ENCODE measurements around the gene FGFBP2.

Gene FGFBP2

GRCh38 chr4:15914736-15915135 is 48.2 kb downstream of the FGFBP2 start:
- TF ChIP-seq, protein P1, sequence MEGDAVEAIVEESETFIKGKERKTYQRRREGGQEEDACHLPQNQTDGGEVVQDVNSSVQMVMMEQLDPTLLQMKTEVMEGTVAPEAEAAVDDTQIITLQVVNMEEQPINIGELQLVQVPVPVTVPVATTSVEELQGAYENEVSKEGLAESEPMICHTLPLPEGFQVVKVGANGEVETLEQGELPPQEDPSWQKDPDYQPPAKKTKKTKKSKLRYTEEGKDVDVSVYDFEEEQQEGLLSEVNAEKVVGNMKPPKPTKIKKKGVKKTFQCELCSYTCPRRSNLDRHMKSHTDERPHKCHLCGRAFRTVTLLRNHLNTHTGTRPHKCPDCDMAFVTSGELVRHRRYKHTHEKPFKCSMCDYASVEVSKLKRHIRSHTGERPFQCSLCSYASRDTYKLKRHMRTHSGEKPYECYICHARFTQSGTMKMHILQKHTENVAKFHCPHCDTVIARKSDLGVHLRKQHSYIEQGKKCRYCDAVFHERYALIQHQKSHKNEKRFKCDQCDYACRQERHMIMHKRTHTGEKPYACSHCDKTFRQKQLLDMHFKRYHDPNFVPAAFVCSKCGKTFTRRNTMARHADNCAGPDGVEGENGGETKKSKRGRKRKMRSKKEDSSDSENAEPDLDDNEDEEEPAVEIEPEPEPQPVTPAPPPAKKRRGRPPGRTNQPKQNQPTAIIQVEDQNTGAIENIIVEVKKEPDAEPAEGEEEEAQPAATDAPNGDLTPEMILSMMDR (IDR thresholded peaks at IDR 0.05; ENCODE audit: extremely low read depth, insufficient read depth, missing control alignments), result no peak
- DNase-seq (ENCODE audit: low spot score), result no peak
- in situ Hi-C loops (cut with MboI; ENCODE audit: low pct_unique_long_range_greater_than_20kb, low sequenced_read_pairs, unreplicated experiment), result no loop called here

DNA sequence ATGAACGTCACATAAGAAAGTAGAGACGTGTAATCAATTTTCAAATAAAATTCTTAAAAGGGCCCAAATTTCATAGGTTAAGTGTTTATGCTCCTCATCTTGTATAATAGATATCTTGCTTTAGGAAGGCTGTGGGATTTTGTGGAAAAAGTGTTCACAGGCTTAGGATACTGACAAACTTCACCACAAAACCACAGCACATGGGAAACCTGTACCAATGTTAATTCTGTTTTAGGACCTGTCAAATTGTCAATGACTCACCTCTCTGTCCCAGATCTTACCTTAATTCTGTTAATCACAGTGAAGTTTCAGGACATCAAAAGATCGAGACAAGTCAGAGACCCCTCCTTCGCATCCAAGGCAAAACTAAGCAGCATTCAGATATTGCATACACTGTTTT is 48.7 kb downstream of the FGFBP2 start:
- in situ Hi-C loops (cut with MboI; ENCODE audit: low pct_unique_long_range_greater_than_20kb, low sequenced_read_pairs, unreplicated experiment), result no loop called here
- TF ChIP-seq, protein P1 (IDR thresholded peaks at IDR 0.05; ENCODE audit: extremely low read depth, insufficient read depth, missing control alignments), result no peak
- no peak for DNase-seq (ENCODE audit: low spot score)

GRCh38 chr4:15913631-15913970 is 49.4 kb downstream of the FGFBP2 start:
- in situ Hi-C loops (cut with MboI; ENCODE audit: low pct_unique_long_range_greater_than_20kb, low sequenced_read_pairs, unreplicated experiment), result no loop called here
- DNase-seq (ENCODE audit: low spot score), result no peak
- TF ChIP-seq, protein P1 (IDR thresholded peaks at IDR 0.05; ENCODE audit: extremely low read depth, insufficient read depth, missing control alignments), result no peak

DNA sequence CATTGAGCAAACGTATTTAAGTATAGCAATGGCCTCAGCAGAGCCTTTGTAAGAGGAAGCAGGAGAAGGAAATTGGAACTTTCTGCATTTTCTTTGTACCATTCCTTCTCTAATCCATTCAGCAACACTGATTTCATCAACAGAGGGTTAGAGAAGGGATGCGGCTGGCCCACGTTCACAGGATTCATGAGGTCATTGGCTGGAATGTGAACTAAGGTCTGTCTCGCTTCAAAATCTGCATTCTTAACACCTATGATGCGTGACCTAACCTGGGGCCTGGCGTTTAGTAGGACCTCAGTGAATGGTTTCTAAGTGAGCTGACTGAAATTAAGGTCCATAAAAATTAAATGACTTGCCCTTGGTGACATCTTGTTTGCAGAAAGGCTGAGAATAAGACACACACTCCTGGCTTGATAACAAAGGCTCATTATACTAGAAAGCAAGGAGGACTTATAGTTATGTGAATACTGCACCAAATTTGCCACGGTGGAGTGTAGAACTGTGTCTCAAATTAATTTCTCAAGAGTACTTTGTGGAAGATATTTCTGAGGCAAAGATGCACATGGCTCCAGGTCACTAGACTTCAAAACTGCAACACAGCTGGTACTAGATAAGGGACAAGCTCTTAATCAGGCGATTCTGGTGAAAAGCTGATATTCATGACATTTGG is 49.9 kb downstream of the FGFBP2 start:
- in situ Hi-C loops (cut with MboI; ENCODE audit: low pct_unique_long_range_greater_than_20kb, low sequenced_read_pairs, unreplicated experiment), result no loop called here
- no peak for DNase-seq (ENCODE audit: low spot score)

GRCh38 chr4:15912236-15912635 is 50.7 kb downstream of the FGFBP2 start:
- in situ Hi-C loops (cut with MboI; ENCODE audit: low pct_unique_long_range_greater_than_20kb, low sequenced_read_pairs, unreplicated experiment), result no loop called here
- DNase-seq (ENCODE audit: low spot score), result no peak
- TF ChIP-seq, protein P1 (IDR thresholded peaks at IDR 0.05; ENCODE audit: extremely low read depth, insufficient read depth, missing control alignments), result no peak

More for the DNA sequence above, 49.9 kb downstream of the FGFBP2 start:
- TF ChIP-seq, protein P1 (IDR thresholded peaks at IDR 0.05; ENCODE audit: extremely low read depth, insufficient read depth, missing control alignments), result no peak

All from GM13977 (cell line).